Astrocyte of the hippocampus (primary cell): ENCODE data around the gene CSGALNACT2.
"Not testable (repeated sequence)": the region's sequence is repeated elsewhere in the genome, so short reads cannot be mapped to it uniquely, and the experiment has no call there.

ENCODE experiments used
- DNase-seq: peaks from one replicate; pipeline ENCODE4 v3.0.0; 2011; ENCODE audit warnings: low read depth, low spot score

The CSGALNACT2 gene, protein sequence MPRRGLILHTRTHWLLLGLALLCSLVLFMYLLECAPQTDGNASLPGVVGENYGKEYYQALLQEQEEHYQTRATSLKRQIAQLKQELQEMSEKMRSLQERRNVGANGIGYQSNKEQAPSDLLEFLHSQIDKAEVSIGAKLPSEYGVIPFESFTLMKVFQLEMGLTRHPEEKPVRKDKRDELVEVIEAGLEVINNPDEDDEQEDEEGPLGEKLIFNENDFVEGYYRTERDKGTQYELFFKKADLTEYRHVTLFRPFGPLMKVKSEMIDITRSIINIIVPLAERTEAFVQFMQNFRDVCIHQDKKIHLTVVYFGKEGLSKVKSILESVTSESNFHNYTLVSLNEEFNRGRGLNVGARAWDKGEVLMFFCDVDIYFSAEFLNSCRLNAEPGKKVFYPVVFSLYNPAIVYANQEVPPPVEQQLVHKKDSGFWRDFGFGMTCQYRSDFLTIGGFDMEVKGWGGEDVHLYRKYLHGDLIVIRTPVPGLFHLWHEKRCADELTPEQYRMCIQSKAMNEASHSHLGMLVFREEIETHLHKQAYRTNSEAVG

DNA sequence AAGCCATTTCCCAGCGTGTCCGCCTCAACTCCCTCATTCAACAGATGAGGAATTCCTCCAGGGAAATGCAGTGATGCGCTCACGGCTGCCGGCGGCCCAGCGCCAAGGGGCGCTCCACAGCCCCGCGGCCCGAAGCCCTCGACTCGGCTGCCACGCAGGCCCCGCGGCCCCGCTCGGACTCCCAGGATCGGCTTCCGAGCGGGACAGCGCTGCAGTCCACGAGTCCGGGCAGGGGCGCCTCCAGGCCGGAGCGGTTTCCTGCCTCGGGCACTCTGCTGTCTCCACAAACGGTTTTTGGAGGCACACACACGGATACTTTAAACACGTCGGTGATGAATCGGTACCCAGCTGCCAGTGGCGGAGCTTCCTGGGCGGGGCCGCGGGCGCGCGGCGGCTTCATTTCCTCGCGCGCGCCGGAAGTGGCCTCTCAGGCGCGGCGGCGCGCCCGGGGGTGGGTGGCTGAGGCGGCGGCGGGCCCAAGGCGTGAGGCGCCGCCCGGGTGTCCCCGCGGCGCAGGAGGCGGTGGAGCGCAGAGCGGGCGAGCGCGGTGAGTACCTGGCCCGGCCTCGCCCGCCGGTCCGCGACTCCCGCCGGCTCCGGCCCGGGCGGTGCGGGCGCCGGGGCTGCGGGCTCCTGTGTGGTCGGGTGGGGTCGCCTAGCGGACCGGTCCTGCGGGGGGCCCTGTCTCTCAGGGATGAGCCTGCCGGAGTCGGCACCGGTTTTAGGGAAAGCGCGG, at the start of gene CSGALNACT2:
TSS of gene CSGALNACT2 (plus strand) at position 425 of the 736 bp plus-strand sequence. CDS start 16,705 bp downstream, outside the sequence.
- DNase-seq = peak; percentile 96

DNA sequence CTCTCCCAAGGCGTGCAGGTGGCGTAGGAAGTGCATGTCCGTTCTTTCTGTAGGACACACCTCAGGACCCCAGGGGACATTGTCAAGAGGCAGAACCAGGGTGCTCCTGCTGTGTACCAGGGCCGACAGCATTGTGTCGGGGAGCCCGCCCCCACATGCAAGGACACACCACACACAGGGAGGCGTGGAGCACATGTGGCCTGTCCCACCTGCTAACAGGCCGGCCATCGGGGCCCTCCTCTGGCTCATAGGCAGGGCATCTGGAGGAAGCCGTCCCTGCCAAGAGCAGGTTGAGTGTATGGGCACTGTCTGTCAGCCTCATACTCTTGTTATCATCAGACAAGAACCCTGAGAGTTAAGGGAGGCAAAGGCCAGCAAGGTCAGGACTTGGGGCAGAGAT, 48.7 kb upstream of the CSGALNACT2 start:
- no peak for DNase-seq

DNA sequence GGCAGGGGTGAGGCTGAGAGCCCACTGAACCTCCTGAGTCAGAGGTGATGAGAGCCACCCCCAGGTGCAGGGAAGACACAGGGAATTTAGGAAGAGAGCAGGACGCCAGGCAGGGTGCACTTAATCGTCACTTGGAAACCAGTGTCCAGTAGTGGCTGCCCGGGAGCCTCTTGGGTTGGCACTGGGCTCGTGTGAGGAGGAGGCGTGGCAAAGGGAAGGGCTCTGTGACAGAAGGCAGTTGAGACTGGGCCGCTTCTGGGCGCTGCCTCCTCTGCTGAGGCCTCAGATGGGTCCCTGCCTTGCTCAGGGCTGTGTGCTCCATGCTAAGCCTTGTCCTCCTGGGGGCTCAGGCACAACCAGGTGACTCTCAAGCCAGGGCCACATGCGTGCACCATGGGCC, 48.1 kb upstream of the CSGALNACT2 start:
- no peak for DNase-seq

DNA sequence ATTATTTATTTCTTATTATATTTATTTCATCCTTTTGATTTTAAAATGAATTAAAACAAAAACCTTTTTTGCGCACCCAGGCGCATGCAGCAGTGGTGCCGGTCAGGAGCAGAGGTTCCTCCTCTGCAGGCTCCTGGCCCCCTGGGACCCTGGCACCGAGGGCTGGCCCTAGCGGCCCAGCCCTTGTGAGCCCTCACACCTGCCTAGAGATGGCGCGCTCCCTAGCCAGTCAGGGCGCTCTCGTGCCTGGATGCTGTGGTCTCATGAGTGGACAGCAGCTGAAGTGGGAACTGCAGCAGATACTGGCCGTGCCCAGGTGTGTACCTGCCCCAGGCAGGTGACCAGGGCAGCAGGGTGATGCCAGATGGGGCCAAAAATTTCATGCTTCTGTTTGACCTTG, 47.6 kb upstream of the CSGALNACT2 start:
- no peak for DNase-seq

DNA sequence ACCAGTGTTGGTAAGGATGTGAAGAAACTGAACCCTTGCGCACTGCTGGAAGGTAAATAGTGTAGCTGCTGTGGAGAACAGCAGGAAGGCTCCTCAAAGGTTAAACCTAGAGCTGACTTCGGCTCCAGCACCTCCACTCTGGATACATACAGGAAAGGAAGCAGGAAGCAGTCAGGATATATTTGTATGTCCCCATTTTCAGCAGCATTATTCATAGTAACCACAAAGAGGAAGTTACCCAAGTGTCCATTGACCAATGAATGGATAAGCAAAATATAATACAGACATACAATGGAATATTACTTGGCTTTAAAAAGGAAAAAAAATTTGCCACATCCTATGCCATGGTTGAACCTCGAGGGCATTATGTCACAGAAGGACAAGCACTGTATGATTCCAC, 46.4 kb upstream of the CSGALNACT2 start:
- DNase-seq = no peak

DNA sequence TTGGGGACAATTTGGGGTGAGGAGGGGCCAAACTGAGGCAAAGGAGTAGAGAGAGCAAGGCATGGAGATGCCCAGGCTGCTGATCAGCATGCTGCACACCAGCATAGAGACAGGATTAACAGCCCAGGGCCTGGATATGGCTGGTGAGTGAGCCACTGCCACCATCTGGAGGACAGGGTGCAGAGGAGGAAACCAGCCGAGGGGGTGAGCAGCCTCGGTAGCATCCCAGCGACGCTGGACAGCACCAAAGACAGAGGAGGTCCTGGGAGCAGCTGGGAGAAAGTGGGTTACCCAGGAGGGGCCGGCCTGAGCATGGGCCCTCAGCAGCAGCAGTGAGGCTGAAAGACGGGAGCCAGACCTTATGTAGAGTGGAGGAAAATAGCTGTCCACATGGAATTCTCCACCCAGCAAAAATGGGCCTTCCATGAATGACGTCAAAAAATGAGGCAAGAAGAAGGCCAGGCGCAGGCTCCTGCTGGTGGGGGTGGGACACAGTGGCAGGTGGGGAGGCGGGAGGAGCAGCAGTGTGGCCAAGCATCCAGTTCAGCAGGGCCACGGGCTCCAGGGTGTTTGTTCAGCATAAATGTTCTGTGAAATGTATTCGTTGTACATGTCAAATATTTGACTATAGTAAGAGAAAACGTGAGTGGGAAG, 44.7 kb upstream of the CSGALNACT2 start:
- DNase-seq = no peak

DNA sequence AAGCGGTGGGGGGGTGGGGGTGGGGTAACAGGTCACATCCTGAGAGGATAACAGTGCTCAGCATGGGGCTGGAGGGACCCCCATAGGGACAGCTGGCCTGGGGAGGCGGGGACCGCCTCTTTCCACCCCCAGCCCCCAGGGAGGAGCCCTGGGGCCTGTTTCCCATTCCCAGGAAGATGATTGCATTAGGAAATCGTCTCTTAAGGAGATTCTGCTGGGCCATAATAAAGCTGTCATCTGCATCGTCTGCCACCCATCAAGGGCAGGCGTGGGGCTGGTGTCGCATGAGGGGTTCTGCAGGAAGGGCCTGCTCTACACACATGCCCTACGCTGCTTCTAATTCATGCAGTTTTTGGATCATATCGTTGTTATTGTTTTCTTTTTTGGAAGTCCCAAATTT, 44.2 kb upstream of the CSGALNACT2 start:
- no peak for DNase-seq

DNA sequence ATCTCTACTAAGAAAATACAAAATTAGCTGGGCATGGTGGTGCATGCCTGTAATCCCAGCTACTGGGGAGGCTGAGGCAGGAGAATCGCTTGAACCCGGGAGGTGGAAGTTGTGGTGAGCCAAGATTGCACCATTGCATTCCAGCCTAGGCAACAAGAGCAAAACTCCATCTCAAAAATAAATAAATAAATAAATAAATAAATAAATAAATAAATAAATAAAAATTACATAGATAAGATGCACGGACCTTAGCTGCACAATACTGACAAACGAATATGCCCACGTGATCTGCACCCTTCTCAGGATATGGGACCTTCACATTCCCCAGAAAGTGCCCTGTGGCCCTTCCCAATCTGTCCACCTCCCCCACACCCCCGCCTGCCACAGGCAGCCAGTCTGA, 38.9 kb upstream of the CSGALNACT2 start:
- DNase-seq = not testable (repeated sequence)

DNA sequence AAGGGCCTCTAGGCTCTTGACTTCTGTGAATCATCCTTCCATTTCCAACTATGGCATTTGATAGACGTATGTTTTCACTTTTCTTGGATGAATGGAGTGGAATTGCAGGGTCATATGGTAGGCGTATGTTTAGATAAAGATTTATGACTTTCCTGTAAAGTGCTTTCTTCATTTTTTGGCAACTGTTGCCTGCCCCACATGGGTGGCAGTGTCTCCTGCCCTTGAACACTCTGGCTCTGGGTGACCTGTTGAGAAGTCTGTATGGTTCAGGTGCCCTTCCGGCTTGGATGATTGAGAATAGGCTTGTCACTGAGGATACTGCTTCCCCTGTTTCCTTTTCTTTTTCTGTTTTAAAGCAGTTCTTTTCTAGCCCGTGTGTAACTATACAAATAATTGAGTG, 38.3 kb upstream of the CSGALNACT2 start:
- no peak for DNase-seq

DNA sequence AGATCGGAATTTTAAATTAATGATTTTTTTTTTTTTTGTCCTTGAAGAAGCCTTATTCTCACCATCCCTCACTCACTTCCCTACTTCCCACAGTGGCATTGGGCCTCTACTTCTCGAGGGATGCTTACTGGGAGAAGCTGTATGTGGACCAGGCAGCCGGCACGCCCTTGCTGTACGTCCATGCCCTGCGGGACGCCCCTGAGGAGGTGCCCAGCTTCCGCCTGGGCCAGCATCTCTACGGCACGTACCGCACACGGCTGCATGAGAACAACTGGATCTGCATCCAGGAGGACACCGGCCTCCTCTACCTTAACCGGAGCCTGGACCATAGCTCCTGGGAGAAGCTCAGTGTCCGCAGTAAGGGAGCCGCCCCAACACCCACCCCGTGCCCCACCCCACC, 37.9 kb upstream of the CSGALNACT2 start:
- no peak for DNase-seq

DNA sequence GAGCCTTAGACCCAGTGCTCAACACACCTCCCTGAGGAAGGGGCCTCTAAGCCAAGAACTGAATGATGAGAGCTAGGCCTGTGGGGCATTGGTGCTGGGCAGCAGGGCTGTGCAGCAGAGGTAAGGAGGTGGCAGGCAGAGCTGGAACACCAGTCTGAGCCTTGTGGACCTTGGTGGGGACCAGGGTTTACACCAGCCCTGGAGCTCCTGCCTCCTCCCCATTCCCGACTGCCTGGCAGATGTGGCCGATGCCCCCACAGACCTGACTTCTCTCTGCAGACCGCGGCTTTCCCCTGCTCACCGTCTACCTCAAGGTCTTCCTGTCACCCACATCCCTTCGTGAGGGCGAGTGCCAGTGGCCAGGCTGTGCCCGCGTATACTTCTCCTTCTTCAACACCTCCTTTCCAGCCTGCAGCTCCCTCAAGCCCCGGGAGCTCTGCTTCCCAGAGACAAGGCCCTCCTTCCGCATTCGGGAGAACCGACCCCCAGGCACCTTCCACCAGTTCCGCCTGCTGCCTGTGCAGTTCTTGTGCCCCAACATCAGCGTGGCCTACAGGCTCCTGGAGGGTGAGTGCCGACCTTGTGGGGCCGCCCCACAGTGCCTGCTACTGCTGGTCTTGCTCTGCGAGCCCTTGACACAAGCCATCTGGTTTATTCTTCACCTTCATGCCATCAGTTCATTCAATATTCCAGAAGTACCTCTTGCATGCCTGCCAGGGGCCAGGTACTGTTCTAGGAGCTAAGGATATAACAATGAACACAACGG, 36.0 kb upstream of the CSGALNACT2 start:
- DNase-seq = no peak

DNA sequence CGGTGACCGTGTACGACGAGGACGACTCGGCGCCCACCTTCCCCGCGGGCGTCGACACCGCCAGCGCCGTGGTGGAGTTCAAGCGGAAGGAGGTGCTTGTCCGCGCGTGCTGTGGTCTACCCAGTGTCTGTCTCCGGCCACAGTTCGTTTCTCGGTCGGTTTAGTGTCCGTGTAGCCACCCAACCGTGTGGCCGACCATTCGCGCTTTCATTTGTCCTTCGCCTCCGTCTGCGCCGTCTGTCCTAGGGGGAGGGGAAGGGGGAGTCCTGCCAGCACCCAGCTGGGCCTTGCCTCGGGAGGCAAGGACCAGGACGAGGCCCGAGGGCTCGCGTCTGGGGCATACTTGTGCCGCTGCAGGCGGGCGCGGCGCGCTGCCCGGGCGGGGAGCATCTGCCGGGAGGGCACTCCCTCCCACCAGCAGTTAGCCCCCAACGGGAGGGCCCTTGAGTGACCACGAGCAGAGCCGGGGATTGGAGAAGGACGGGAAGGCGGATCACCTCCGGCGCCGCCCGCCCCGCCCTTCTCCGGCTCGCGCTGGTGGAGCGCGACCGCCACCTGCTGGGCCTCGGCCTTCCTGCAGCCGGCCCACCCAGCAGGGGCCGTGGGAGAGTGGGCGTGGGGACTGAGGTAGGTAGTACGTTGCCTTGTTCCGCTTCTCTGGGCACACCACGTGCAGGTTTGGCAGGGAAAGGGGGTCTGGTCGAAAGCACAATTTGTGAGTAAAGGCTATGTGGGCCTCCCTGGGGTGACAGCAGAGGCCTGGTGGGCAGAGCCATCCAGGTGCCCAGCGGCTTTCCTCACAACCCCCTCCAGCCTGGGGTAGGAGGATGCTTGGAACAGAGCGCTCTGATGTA, 32.9 kb upstream of the CSGALNACT2 start:
- DNase-seq = peak; percentile 90

DNA sequence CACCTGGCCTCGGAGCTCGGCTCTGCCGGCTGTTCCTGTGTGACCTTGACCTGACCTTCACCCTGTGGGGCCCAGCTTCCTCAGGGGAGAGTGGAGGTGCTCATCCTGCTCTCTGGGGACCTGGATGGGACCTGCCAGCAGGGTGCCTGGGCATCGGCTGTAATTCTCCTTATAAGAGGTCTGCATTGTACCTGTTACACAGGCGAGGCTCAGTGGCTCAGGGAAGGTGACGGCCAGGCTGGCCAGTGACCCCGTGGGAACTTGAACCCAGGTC, 32.4 kb upstream of the CSGALNACT2 start:
- no peak for DNase-seq

DNA sequence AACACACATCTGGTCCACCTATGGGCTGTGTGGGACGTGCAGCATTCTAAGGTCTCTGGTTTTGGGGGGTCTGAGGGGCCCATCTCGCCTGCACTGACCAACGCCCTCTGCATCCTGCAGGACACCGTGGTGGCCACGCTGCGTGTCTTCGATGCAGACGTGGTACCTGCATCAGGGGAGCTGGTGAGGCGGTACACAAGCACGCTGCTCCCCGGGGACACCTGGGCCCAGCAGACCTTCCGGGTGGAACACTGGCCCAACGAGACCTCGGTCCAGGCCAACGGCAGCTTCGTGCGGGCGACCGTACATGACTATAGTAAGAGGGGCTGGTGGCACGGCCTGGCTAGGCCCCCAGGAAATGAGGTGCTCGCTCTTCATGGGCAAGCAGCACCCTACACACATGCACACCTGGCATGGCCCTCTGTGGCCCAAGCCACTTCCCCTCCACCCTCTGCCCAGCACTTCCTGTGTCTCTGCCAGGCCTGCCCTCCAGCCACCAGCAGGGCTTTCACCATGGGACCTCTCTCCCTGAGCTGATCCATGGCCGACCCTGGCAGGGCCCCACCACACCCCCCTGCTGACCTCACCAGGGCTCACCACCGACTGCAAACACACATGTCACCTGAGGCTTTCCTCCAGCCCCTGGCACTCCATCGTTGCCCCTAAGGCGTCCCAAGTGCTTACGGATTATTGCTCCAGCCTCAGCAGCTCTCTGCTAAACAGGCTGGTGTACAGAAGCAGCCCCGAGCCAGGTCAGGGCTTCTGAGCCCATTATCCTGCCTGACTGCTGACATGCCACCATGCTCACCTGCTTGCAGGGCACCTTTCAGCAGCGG, 31.8 kb upstream of the CSGALNACT2 start:
- no peak for DNase-seq

DNA sequence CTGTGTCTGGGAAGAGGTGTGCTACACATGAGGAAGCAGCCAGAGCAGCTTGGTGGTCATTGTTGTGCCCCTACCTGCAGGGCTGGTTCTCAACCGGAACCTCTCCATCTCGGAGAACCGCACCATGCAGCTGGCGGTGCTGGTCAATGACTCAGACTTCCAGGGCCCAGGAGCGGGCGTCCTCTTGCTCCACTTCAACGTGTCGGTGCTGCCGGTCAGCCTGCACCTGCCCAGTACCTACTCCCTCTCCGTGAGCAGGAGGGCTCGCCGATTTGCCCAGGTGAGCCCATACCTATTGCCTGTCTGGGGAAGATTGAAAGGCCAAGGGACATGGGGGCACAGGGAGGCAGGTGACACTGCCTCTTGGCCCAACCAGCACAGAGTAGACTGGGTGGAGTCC, 29.3 kb upstream of the CSGALNACT2 start:
- DNase-seq = no peak

DNA sequence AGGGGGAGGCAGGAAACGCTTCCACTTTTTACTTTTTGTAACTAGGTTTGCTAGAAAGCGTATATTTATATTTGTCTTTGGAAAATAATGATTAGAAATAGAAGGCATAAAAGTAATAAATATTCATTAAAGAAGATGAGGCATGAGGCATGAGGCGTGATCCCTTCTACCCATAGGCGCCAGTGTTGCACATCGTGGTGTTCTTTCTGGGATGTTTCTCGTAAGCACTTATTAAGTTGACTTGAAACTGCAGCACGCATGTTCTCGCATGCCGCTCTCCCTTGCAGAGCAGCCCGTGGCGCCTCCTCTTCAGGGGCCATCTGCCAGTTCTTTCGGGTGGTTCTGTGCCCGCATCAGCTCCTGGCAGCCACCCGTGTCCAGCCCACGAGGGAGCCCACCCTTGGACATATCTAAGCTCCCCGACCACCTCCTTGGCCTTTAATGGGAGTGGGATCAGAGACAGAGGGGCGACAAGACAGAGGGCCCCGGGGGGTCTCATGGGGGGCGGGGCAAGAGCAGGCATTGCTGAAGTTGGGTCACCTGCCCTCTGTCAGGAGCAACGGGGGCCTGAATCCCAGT, 28.5 kb upstream of the CSGALNACT2 start:
- DNase-seq = no peak

DNA sequence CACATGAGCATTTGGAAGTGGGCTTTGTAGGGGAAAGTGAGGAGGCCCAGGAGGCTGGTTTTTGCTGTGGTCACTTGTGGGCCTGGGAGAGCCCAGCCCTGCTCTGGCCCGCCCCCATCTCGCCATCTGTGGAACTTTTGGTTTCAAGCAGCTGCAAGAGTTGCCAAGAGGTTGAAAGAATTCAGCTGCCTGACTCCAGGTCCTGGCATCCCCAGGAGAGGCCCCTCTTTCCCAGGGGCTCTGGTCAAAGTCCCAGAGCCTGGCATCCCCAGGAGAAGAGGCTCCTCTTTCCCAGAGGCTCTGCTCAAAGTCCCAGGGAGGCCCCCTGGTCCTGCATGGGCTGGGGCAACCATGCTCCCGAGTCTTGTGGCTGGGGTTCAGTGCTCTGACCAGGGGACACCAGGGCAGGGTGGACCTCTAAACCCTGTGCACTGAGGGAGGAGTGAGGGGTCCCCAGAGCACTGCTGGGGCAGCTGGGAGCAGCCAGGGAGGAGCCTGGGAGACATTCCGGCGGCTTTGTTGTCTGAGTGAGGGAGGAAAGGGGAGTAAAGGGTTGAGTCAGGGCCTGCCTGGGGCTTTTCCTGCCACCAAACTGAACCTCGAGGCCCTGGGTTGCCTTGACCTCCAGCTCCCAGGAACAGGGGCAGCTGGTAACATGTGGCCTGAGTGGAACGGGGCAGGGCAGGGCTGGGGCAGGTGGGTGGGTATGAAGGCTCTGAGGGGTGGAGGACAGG, 27.7 kb upstream of the CSGALNACT2 start:
- peak; percentile 52 for DNase-seq

DNA sequence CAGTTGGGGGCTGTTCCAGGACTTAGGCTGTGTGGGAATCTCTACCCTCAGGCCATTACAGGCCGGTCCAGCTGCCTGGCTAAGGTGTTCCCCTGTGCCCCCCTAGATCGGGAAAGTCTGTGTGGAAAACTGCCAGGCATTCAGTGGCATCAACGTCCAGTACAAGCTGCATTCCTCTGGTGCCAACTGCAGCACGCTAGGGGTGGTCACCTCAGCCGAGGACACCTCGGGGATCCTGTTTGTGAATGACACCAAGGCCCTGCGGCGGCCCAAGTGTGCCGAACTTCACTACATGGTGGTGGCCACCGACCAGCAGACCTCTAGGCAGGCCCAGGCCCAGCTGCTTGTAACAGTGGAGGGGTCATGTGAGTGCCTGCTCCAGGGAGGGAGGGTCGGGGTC, 27.1 kb upstream of the CSGALNACT2 start:
- DNase-seq = no peak
